NB4 (cell line): ENCODE measurements around the gene PIGM.
A peak's percentile ranks its signal among the peaks of the same experiment; 100 is the strongest.

ENCODE experiments used
- DNase-seq: peaks from one replicate; pipeline ENCODE4 v3.0.0; 2010; ENCODE audit warnings: low read depth
- H3K4me3 ChIP-seq: one replicate; pipeline ENCODE4 v1.5.1; 2011; ENCODE audit warnings: mild to moderate bottlenecking, low read depth, low read length, moderate library complexity
- MAX ChIP-seq: IDR thresholded peaks from 2 replicates; pipeline ENCODE4 v1.6.1; 2011; ENCODE audit warnings: low read depth, low read length
- MYC ChIP-seq: IDR thresholded peaks from 2 replicates; pipeline ENCODE4 v1.6.1; 2011; ENCODE audit warnings: low read depth, low read length
- POLR2A ChIP-seq: IDR thresholded peaks from 2 replicates; pipeline ENCODE4 v1.6.1; 2011; ENCODE audit warnings: mild to moderate bottlenecking; ENCODE audit not compliant: insufficient read length; ENCODE audit errors: extremely low read depth
- TF ChIP-seq, protein P1 (sequence below): IDR thresholded peaks from one replicate; pipeline ENCODE4 v1.5.1; 2012; ENCODE audit warnings: low read depth, low read length

The PIGM gene

GRCh38 chr1:159993911-159994310 lies 37.9 kb downstream of the PIGM start:
- no peak for DNase-seq
- TF ChIP-seq POLR2A (no peak), MAX (no peak)
- no peak overlapping the region for H3K4me3 ChIP-seq

GRCh38 chr1:159992161-159992560 lies 39.6 kb downstream of the PIGM start:
- TF ChIP-seq, protein P1, sequence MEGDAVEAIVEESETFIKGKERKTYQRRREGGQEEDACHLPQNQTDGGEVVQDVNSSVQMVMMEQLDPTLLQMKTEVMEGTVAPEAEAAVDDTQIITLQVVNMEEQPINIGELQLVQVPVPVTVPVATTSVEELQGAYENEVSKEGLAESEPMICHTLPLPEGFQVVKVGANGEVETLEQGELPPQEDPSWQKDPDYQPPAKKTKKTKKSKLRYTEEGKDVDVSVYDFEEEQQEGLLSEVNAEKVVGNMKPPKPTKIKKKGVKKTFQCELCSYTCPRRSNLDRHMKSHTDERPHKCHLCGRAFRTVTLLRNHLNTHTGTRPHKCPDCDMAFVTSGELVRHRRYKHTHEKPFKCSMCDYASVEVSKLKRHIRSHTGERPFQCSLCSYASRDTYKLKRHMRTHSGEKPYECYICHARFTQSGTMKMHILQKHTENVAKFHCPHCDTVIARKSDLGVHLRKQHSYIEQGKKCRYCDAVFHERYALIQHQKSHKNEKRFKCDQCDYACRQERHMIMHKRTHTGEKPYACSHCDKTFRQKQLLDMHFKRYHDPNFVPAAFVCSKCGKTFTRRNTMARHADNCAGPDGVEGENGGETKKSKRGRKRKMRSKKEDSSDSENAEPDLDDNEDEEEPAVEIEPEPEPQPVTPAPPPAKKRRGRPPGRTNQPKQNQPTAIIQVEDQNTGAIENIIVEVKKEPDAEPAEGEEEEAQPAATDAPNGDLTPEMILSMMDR, result no peak
- TF ChIP-seq POLR2A (no peak), MYC (no peak), MAX (no peak)
- no peak overlapping the region for H3K4me3 ChIP-seq
- no peak for DNase-seq

GRCh38 chr1:159991513-159991912 lies 40.3 kb downstream of the PIGM start:
- no peak overlapping the region for H3K4me3 ChIP-seq
- DNase-seq, result peak; percentile 45
- TF ChIP-seq MYC (no peak), POLR2A (no peak), MAX (no peak)
- TF ChIP-seq, protein P1, result no peak

DNA sequence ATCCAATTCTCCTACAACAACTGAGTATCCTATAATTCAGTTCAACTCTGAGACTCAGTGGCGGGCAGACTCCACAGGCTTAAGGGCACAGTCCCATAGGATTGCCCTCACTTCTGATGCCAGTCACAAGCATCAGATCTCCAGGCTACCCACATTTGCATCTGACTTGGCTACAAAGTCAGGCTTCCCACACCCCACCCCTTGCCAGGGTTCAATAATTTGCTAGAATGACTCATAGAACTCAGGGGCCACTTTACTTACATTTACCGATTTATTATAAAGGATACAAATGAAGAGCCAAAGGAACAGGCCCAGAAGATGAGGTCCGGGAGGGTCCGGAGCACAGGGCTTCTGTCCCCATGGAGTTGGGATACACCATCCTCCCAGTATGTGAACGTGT lies 41.8 kb downstream of the PIGM start:
- TF ChIP-seq POLR2A, result no peak
- TF ChIP-seq, protein P1, result no peak
- TF ChIP-seq MYC, result no peak
- TF ChIP-seq MAX, result no peak
- no peak overlapping the region for H3K4me3 ChIP-seq
- DNase-seq, result no peak

DNA sequence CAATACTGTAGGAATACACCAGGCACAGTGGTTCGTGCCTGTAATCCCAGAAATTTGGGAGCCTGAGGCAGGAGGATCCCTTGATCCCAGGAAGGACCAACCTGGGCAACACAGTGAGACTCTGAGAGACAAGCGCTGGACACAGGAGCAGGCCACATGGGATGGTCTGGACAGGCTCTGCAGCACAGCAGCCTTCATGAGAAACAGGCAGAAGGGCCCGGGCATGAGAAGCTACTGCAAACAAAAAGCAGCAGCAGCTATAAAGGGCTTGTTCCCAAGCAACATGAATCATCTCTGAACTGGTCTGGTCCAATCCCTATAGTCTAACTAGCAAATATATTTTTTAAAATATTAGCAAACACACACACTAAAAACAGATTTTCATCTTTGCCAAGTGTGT lies 42.2 kb downstream of the PIGM start:
- DNase-seq, result no peak
- H3K4me3 ChIP-seq, result no peak overlapping the region
- TF ChIP-seq, protein P1, result no peak
- TF ChIP-seq POLR2A (no peak), MYC (no peak), MAX (no peak)

DNA sequence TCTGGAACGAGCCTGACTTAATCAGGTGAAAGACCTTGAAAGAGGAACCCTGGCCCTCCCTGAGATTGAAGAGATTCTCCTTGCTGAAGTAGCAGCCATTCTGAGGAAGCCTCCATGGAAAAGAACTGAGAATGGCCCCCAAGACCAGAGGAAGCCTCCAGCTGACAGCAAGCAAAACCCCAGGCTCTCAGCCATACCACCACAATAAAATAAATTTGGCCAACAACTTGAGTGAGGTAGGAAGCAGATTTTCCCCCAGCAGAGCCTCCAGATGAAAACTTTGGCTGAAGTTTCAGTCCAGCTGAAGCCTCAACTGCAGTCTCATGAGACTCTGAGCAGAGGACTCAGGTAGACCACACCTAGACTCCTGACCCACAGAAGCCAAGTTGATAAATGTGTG lies 43.8 kb downstream of the PIGM start:
- TF ChIP-seq POLR2A, result no peak
- TF ChIP-seq, protein P1, result no peak
- no peak for TF ChIP-seq MAX
- no peak for TF ChIP-seq MYC
- DNase-seq, result no peak
- no peak overlapping the region for H3K4me3 ChIP-seq
